Activated CD8-positive, alpha-beta T cell treated with anti-CD3 and anti-CD28 coated beads for 36 hours (primary cell): ENCODE data around the gene OR4N5. TPM values are rescaled to one million over a fixed set of nuclear protein-coding genes. Genes with fewer than 3 reads are reported as not detected.

ENCODE experiments used
- ATAC-seq: fragments of 200-7000 bp; cut with Tn5 transposase; one replicate; pipeline ENCODE4 v1.10.0; 2021; ENCODE audit warnings: mild to moderate bottlenecking, moderate library complexity
- CTCF ChIA-PET: fragments of 350-600 bp; sonication (Branson Sonifier 250); formaldehyde crosslinking; loops from one replicate; lab custom pipeline; 2021; ENCODE audit warnings: antibody characterized with exemption; lab: Charles Lee
- POLR2A ChIA-PET: fragments of 350-600 bp; sonication (Branson Sonifier 250); formaldehyde crosslinking; loops from one replicate; lab custom pipeline; 2021; ENCODE audit warnings: antibody characterized with exemption; lab: Charles Lee
- DNase-seq: peaks from one replicate; pipeline ENCODE4 v3.0.0-alpha.2; 2020
- H3K27ac Mint-ChIP-seq: one replicate; pipeline ENCODE4 v1.8.0; 2021; ENCODE audit warnings: mild to moderate bottlenecking, mixed read lengths
- H3K27me3 Mint-ChIP-seq: one replicate; pipeline ENCODE4 v1.8.0; 2021; ENCODE audit warnings: mixed read lengths
- H3K36me3 Mint-ChIP-seq: one replicate; pipeline ENCODE4 v1.8.0; 2021; ENCODE audit warnings: low read depth, mixed read lengths
- H3K4me1 Mint-ChIP-seq: one replicate; pipeline ENCODE4 v1.8.0; 2021; ENCODE audit warnings: low read depth, mixed read lengths
- H3K4me3 Mint-ChIP-seq: one replicate; pipeline ENCODE4 v1.8.0; 2021; ENCODE audit warnings: mild to moderate bottlenecking, moderate library complexity, mixed read lengths
- H3K9me3 Mint-ChIP-seq: one replicate; pipeline ENCODE4 v1.8.0; 2021; ENCODE audit warnings: mixed read lengths
- CTCF ChIP-seq: fragments of 200-600 bp; IDR thresholded peaks from one replicate; pipeline ENCODE4 v1.8.0; 2022; ENCODE audit warnings: antibody characterized with exemption, mild to moderate bottlenecking
- intact Hi-C: fragments of 100-400 bp; cut with micrococcal nuclease; formaldehyde crosslinking; loops from one replicate; pipeline ENCODE4 v1.10.0; 2022
- total RNA-seq, 2 experiments: library from RNA; stranded (reverse); gene quantifications; one replicate each; pipeline ENCODE4 v1.2.3, GENCODE V29; 2021

Gene OR4N5
- total RNA-seq, 2 experiments from 2014 or later = not detected

GRCh38 chr14:20112321-20112720, 26.3 kb upstream of the OR4N5 start:
- ATAC-seq (no peak), DNase-seq (no peak)
- Mint-ChIP-seq H3K36me3 (no peaks in the 10 kb centered on the region), H3K27ac (no peak overlapping the region), H3K27me3 (no peaks in the 10 kb centered on the region), H3K9me3 (no peaks in the 10 kb centered on the region), H3K4me3 (no peak overlapping the region), H3K4me1 (no peaks in the 10 kb centered on the region)
- intact Hi-C loops = no loop called here
- CTCF ChIA-PET = no interaction called here
- no peak for TF ChIP-seq CTCF
- POLR2A ChIA-PET = no interaction called here

GRCh38 chr14:20116748-20117147, 21.9 kb upstream of the OR4N5 start:
- no peak for TF ChIP-seq CTCF
- DNase-seq (no peak), ATAC-seq (no peak)
- no peaks in the 10 kb centered on the region for H3K4me1 Mint-ChIP-seq
- no peak overlapping the region for H3K27ac Mint-ChIP-seq
- POLR2A ChIA-PET = no interaction called here
- CTCF ChIA-PET = no interaction called here
- H3K36me3 Mint-ChIP-seq = peaks cover 2% of the 10 kb centered on the region
- intact Hi-C loops = no loop called here
- peaks cover 24% of the 10 kb centered on the region for H3K9me3 Mint-ChIP-seq
- H3K27me3 Mint-ChIP-seq = peaks cover 13% of the 10 kb centered on the region
- H3K4me3 Mint-ChIP-seq = no peak overlapping the region

- Mint-ChIP-seq H3K9me3 (peaks cover 24% of the 10 kb centered on the region), H3K36me3 (peaks cover 2% of the 10 kb centered on the region), H3K27me3 (peaks cover 15% of the 10 kb centered on the region), H3K4me1 (no peaks in the 10 kb centered on the region), H3K27ac (no peak overlapping the region), H3K4me3 (no peak overlapping the region)
- ChIA-PET CTCF (no interaction called here), POLR2A (no interaction called here)
- DNase-seq (no peak), ATAC-seq (no peak)
- intact Hi-C loops = no loop called here
- TF ChIP-seq CTCF = no peak
Observed at GRCh38 chr14:20118795-20119194, 19.8 kb upstream of the OR4N5 start.

GRCh38 chr14:20143911-20144310, 5.3 kb downstream of the OR4N5 start:
- Mint-ChIP-seq H3K27me3 (peaks cover 10% of the 10 kb centered on the region), H3K4me3 (no peak overlapping the region), H3K27ac (no peak overlapping the region), H3K36me3 (no peaks in the 10 kb centered on the region), H3K9me3 (no peaks in the 10 kb centered on the region), H3K4me1 (no peaks in the 10 kb centered on the region)
- ChIA-PET POLR2A (no interaction called here), CTCF (no interaction called here)
- intact Hi-C loops = no loop called here
- TF ChIP-seq CTCF = no peak
- ATAC-seq (no peak), DNase-seq (peak; percentile 3)

DNA sequence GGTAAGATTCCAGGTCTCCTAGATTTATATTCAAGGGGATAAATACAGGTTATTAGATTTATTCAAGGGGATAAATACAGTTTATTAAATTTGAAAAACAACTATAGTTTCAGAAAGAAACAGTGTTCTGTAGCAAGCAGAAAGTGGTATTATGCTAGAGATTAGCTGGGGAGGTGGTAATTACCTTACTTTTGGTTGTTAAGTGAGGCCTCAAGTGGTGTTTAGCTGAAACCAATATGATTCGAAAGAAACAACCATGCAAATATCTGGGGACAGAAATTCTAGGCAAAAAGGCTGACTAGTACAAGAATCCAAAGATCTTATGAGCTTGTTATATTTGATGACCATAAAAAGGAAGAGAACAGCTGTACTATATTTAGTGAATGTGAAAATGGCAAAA, 6.2 kb downstream of the OR4N5 start:
- H3K36me3 Mint-ChIP-seq = no peaks in the 10 kb centered on the region
- TF ChIP-seq CTCF = no peak
- intact Hi-C loops = no loop called here
- no peaks in the 10 kb centered on the region for H3K9me3 Mint-ChIP-seq
- no peaks in the 10 kb centered on the region for H3K4me1 Mint-ChIP-seq
- H3K27me3 Mint-ChIP-seq = peaks cover 10% of the 10 kb centered on the region
- DNase-seq (no peak), ATAC-seq (no peak)
- no peak overlapping the region for H3K27ac Mint-ChIP-seq
- no peak overlapping the region for H3K4me3 Mint-ChIP-seq
- CTCF ChIA-PET = no interaction called here
- POLR2A ChIA-PET = no interaction called here
